ENCODE results near the gene ZSWIM6.

The ZSWIM6 gene

GRCh38 chr5:61482980-61483379 lies 150.9 kb downstream of the ZSWIM6 start:
- DNase-seq (ENCODE audit: low read depth) = no peak

- no peak for DNase-seq (ENCODE audit: low read depth)
Measured at GRCh38 chr5:61486476-61486875, 154.4 kb downstream of the ZSWIM6 start.

DNA sequence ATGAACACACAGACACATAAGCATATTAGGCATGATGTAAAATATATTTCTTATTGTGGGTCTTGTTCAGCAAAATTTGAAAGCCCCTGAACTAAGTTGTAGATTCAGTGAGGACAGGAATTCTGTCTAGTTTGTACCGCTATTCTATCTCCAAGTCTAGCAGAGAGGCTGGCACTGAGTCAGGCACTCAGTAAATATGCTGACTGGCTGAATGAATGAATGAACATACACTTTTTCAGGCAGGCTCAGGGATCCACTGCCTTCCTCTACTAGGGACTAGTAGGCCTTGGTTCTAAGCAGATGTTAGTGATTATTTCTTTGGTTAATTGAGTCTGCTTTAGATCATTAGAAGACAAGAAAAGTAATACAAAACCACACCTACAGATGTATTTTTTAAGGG lies 157.5 kb downstream of the ZSWIM6 start:
- DNase-seq (ENCODE audit: low read depth) = no peak

- DNase-seq (ENCODE audit: low read depth) = no peak
Measured at GRCh38 chr5:61491861-61492260, 159.8 kb downstream of the ZSWIM6 start.

DNA sequence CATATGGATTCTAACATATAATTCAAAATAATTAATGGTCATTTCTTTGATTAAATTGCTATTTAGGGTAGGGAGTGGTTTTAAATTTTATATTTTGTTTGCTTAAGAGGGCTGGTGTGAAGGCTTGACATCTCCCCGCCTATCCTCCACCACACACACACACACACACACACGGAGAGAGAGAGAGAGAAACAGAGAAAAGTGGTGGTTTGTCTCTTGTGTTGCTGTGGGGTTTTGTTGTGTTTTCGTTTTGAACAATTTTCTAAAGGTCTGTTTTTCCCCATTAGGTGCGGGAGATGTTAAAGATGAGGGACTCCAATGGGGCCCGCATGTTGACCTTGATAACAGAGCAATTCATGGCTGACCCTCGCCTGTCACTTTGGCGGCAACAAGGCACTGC lies 161.9 kb downstream of the ZSWIM6 start:
- DNase-seq (ENCODE audit: low read depth) = no peak

- DNase-seq (ENCODE audit: low read depth) = no peak
Measured at GRCh38 chr5:61496446-61496845, 164.4 kb downstream of the ZSWIM6 start.

DNA sequence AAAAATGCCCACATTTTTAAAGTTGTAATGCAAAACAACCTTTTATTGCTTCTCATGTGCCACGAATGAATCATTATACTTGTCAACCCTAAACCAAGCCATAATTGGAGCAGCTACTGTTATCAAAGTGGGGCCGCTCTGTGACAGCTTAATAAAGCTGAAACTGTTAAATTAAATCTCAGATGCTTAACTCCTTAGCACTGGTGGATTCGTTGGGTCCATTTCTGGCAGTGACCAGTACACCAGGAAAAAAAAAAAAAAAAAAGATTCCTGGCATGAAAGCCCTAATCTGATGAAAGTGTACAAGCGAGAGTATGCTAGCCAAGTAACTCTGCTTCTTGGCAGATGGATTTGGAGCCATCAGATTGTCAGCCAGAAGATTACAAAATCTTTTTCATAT lies 164.8 kb downstream of the ZSWIM6 start:
- DNase-seq (ENCODE audit: low read depth) = no peak

GRCh38 chr5:61498121-61498520 lies 166.1 kb downstream of the ZSWIM6 start:
- DNase-seq (ENCODE audit: low read depth) = no peak

- no peak for DNase-seq (ENCODE audit: low read depth)
Measured at GRCh38 chr5:61501971-61502370, 169.9 kb downstream of the ZSWIM6 start.

DNA sequence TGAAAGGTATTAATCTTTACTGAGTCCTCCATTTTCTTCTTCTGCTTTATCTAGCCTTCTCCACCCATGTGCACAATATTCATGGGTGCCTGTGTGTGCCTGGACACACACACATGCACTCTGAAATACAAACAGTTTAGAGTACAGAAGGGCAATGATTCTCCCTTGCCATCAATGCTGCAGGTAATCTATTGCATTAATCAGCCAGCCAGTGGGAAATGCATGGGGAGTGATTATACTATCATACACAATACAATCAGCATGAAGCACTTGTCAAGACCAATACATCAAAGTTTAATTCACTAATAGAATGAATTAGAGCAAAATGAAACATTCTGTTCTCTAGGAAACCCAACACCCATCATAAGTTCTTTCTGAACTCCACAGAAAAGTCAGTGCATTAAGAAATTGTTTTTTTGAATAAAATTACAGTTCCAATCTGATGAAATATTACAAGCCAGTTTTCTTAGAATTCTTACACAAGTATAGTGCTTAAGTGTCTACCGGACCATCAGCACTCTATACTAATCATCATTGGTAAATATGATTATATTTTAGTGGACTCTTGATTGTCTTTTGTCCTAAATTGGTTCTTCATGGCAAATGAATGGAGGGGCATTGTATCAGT lies 172.2 kb downstream of the ZSWIM6 start:
- DNase-seq (ENCODE audit: low read depth) = no peak

GRCh38 chr5:61505281-61505680 lies 173.2 kb downstream of the ZSWIM6 start:
- no peak for DNase-seq (ENCODE audit: low read depth)

GRCh38 chr5:61507232-61507631 lies 175.2 kb downstream of the ZSWIM6 start:
- DNase-seq (ENCODE audit: low read depth) = no peak

DNA sequence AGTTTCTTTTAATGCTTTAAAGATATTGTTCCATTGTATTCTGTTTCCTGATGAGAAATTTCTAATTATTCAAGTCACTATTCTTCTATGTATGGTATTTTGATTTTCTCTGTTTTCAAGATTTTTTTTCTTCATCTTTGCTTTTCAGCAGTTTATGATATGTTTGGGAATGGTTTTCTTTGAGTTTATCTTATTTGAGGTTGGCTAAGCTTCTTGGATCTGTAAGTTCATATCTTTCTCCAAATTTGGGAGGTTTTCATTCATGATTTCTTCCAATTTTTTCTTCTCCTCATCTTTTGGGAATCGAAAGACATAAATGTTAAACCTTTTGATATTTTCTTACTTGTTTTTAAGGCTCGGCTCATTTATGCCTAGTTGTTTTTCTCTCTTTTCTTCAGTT lies 184.9 kb downstream of the ZSWIM6 start:
- no peak for DNase-seq (ENCODE audit: low read depth)

DNA sequence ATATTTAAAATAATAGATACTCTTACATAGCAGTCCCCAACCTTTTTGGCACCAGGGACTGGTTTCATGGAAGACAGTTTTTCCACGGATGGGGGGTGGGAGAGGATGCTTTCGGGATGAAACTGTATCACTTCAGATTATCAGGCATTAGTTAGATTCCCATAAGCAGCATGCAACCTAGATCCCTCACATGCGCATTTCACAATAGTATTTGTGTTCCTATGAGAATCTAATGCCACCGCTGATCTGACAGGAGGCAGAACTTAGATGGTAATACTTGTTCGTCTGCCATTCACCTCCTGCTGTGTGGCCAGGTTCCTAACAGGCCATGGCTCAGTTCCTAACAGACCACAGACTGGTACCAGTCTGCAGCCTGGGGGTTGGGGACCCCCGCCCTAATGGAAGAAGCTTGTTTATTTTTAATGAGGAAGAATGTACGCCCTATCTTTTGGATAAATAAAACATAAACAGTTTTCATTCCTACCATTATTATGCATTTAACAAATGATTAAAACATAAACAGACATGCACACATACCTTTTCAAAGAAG lies 187.7 kb downstream of the ZSWIM6 start:
- DNase-seq (ENCODE audit: low read depth) = no peak

DNA sequence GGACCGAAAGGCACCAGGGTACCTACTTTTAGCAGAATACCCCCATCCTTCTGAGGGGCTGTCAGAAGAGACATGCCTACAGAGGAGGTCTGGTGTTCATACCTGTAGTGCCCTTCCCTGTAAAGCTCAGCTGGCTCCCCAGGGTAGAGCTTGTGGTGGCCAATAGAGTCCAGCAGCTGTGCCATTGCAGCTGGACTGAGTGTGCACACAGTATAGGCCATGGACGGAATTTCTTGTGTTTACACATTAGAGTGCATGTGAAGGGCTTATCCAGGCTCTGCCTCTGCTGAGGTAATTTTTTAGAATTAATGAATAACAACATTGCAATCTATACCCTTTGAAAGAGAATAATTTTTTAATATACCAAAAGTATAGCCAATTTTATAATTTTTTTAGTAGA lies 191.0 kb downstream of the ZSWIM6 start:
- DNase-seq (ENCODE audit: low read depth) = no peak

GRCh38 chr5:61523997-61524396 lies 191.9 kb downstream of the ZSWIM6 start:
- DNase-seq (ENCODE audit: low read depth) = no peak

- no peak for DNase-seq (ENCODE audit: low read depth)
Measured at GRCh38 chr5:61525512-61526206, 193.6 kb downstream of the ZSWIM6 start.

GRCh38 chr5:61526207-61526519 lies 194.1 kb downstream of the ZSWIM6 start:
- no peak for DNase-seq (ENCODE audit: low read depth)

- no peak for DNase-seq (ENCODE audit: low read depth)
Measured at GRCh38 chr5:61532983-61533382, 200.9 kb downstream of the ZSWIM6 start.

DNA sequence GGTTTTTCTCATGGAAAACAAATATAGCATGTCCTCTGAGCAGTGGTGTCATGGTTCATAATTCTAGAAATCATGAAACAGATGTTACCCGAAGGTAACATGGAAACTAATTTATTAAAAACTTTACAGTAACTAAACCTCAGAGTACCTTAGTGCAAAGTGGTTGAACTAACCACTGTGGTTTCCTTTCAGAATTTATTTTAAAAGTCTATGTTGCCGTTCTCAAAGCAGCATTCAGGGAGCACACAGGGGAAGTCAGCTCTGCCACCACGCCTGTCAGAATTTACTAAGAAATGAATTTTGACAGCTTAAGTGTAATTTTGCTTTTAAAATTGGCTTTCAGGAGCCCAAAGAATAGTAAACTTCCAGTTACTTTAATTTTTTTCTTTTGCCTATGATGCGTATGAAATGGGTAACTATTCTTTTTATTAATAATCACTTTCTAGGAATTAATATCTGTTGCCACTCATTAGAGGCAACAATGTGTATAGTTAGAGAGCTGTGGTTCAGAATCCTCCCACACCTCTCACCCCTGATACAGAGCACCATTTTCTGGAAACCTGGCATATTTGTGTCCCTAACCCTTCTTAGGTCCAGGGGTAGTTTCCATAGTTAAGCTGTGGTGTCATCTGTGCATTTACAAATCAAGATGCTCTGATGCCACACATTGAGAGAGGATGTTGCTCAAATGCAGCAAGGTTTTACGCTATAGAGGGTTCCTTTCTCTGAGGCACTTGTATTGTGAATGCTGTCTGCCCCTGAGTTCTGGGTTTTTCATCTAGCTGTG lies 202.6 kb downstream of the ZSWIM6 start:
- no peak for DNase-seq (ENCODE audit: low read depth)

- DNase-seq (ENCODE audit: low read depth) = no peak
Measured at GRCh38 chr5:61535828-61536227, 203.8 kb downstream of the ZSWIM6 start.

DNA sequence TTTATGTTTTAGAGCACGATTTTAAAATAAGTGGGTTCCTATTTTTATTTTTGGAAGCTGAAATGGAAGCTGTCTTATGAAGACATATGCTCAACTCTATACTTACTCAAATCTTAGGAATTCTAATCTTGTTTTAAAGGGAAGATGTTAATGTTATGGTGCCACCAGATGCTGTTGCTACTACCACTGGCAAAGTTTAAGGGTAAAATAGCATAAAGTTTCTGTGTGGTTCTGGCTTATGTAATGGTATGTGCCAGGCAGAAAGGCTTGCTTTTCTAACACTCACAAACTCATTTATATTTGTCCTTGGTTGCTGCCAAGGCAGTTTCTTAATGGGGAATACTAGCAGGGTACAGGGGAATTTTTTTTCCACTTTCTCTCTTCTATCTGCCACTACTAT lies 204.9 kb downstream of the ZSWIM6 start:
- DNase-seq (ENCODE audit: low read depth) = no peak

All from GM04504 (cell line).